AG08395 (cell line): ENCODE measurements around the gene HK3.

ENCODE experiments used
- DNase-seq: peaks from one replicate; pipeline ENCODE4 v3.0.0; 2012; ENCODE audit warnings: mixed read lengths, low spot score

HK3 gene

GRCh38 chr5:176899296-176899891, at the start of gene HK3:
HK3 (minus strand) TSS chr5:176899346; CDS start chr5:176896159, 3,187 bp downstream.
- no peak for DNase-seq

GRCh38 chr5:176948458-176948857, 49.3 kb upstream of the HK3 start:
- no peak for DNase-seq

DNA sequence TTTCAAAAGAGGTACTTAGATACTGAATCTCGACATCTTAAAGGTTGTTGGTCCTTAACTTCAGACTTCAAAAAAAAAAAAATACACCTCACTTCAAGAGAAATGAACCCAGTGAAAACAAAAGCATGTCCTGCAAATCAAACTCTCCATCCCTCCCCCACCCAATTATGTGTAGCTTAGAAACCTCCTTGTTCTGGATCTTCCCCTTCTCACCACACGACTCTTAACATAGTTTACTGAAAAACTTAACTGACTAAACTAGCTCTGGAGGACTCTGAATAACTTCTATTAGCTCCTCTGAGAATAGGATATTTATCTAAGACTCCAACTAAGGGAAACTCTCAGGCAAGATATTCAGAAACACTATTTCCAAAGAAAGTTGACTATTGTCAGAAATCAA, 48.7 kb upstream of the HK3 start:
- DNase-seq, result no peak

DNA sequence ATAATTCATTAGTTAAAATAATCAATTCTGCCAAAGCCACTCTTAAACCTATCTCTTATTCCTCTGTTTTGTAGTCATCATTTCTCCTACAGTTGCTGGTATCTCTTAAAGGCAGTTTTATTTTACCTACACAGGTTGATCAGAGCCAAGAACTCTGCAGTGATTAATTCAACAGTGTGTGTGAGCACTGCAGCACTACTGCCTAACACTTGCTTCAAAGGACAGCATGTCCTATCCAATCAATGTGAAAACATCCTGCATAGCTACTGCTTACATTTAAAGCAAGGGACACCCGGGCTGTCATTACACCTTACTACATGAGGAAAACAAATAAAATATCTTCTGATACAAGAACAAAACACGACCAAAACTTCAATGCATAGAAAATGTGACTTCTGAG, 45.1 kb upstream of the HK3 start:
- no peak for DNase-seq

DNA sequence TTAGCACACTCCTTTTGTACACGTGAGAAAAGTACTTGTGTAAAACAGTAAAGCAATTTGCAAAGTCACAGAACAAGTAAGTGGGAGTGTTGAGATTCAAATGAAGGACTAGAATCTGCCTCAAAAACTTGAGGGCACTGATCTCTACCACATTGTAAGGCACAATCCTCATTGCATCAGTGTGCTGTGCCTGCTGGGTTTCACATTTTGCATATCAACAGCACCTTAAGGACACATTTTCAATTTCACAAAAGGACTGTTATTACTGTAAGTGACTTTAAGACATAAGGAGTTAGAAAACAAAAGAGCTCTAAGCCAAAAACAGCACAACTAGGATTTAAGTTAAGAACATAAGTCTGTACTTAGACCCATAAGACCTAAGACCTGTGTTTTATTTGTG, 44.7 kb upstream of the HK3 start:
- no peak for DNase-seq

DNA sequence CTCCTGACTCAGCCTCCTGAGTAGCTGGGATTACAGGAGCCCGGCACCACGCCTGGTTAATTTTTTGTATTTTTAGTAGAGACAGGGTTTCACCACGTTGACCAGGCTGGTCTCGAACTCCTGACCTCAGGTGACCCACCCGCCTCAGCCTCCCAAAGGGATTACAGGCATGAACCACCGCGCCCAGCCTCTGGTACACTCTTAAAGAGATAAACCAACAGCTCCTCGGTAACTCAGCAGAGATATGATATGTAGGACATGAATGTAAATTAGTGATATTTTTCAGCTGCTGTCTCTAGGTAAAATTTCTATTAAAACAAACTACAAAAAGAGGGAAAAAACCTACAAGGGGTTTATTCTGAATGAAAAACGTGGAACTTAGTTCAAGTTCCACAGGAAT, 42.8 kb upstream of the HK3 start:
- DNase-seq, result no peak

GRCh38 chr5:176938472-176938871, 39.3 kb upstream of the HK3 start:
- DNase-seq, result no peak

GRCh38 chr5:176935017-176935416, 35.9 kb upstream of the HK3 start:
- DNase-seq, result no peak

- no peak for DNase-seq
These were observed 35.3 kb upstream of the HK3 start for GRCh38 chr5:176934309-176934930.

DNA sequence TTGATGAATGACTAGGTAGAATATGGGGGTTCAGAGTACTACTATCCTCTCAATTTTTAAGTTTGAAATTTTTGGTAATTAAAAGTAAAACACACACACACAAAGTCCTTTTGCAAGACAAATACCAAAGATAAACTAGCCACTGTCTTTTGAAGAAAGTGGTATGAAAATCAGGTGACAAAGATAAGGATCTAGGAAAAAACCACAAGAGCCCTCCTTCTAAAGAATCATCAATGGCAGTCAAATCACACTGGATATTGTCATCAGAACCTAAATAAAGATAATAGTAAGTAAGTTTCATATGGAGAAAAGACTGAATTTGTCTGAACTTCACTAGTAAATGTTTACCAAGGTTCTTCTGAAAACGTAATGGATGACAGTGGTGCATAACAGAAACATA, 30.5 kb upstream of the HK3 start:
- no peak for DNase-seq

DNA sequence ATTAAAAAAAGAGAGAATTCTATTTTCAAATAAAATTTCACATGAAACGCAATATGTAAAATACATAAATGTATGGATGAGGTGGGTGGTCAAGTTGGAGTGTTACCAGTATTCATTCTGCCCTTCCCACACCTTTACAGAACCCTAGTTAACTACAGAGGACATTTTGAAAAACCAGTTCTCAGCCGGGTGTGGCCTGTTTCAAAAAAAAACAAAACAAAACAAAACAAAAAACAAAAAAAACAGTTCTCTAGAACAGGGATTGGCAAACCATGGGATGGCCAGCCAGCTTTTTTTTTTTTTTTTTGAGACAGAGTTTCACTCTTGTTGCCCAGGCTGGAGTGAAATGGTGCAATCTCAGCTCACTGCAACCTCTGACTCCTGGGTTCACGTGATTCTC, 28.4 kb upstream of the HK3 start:
- no peak for DNase-seq

GRCh38 chr5:176922817-176923216, 23.7 kb upstream of the HK3 start:
- DNase-seq, result no peak

- no peak for DNase-seq
These were observed 22.6 kb upstream of the HK3 start for GRCh38 chr5:176921714-176922113.

GRCh38 chr5:176918613-176919012, 19.5 kb upstream of the HK3 start:
- no peak for DNase-seq

DNA sequence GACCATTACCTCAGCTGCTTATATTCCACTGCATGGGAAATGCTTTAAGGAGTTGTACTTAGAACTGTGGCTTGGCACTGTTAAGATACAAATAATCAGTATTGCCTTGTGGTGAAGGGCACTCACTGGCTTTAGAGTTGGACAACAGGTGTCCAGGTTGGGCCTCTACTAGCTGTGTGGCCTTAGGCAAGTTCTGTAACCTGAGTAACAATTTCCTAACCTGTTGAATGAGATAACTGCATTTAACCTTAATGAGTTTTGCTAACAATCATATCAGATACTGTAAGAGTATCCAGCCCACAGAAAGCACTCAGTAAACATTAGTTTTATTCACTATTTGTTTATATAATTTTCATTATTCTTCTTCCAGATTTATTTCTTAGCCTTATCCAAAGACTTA, 17.2 kb upstream of the HK3 start:
- DNase-seq, result no peak

GRCh38 chr5:176915906-176916305, 16.8 kb upstream of the HK3 start:
- DNase-seq, result no peak

DNA sequence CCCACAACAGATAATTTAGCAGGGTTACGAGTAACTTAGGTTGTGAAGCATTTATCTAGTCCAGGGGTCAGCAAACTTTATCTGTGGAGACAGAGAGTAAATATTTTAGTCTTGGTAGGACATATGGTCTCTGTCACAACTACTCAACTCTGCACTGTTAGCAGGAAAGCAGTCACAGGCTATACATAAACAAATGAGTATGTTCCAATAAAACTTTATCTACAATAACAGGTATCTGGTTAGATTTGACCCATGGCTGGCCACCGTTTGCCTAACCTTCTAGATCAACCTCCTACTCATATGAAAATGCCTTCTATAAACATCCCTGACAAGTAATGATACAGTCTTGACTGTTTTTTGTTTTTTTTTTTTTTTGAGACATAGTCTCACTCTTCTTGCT, 13.0 kb upstream of the HK3 start:
- no peak for DNase-seq

GRCh38 chr5:176908675-176909368, 9.7 kb upstream of the HK3 start:
- DNase-seq, result no peak

DNA sequence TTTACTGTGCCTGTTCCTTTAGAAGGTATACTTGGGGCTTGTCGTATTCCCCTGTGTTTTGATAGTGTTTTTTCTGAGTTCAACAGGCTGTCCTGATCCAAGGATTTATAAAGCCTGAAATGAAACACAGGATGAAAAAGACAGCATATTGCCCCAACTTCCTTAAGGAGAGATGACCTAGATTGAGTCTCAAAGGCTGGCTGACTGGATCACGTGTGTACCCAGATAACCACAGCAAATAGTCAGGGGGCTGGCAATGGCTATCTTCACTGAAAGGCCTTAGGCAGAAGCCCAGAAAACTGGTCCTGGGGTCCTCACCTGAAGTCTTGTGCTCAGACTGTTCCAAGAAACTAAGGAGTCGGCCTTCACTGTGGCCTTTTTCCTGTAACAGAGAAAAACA, 7.7 kb upstream of the HK3 start:
- no peak for DNase-seq

DNA sequence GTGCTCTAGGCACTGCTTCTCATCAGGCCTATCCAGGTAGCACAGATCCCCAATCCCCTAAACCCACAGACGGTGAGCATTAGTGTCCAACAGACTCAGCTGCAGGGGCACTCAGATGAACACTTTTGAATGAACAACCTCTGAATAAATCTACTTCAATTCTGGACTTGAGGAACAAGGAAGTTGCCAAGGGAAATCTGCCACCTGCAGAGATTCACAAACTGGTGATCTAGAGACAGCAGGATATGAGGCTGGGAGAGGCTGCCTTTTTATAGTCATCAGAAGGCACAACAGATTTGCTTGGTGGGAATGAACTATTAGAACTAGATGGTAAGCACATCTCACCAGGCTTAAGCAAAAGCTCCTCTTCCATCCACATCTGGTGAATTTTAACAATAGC, 7.0 kb upstream of the HK3 start:
- DNase-seq, result no peak

DNA sequence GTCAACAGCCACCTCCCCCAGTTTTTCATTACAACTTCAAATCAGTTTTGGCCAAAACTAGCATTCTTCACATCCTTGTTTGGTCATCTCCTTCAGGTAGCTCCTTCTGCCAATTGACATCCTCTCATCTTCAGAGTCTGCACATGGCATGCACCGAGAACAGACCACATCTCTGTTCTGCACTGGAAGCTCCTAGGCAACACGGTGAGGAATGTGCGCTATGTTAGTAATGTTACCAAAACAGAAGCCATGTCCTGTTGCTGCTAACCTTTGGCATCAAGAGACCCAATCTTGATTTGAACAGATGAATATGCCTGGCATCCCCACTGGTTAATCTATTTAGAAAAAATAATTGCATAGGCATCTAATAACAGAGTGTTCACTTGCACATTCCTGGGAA, 5.1 kb upstream of the HK3 start:
- no peak for DNase-seq

- no peak for DNase-seq
These were observed 3.9 kb upstream of the HK3 start for GRCh38 chr5:176902911-176903664.
